GM12801 (cell line): ENCODE data around the gene MAML2.

ENCODE experiments used
- TF ChIP-seq, protein P1 (sequence below): IDR thresholded peaks from one replicate; pipeline ENCODE4 v1.5.1; 2011; ENCODE audit warnings: control low read depth; ENCODE audit not compliant: insufficient read length; ENCODE audit errors: extremely low read depth

MAML2 gene

DNA sequence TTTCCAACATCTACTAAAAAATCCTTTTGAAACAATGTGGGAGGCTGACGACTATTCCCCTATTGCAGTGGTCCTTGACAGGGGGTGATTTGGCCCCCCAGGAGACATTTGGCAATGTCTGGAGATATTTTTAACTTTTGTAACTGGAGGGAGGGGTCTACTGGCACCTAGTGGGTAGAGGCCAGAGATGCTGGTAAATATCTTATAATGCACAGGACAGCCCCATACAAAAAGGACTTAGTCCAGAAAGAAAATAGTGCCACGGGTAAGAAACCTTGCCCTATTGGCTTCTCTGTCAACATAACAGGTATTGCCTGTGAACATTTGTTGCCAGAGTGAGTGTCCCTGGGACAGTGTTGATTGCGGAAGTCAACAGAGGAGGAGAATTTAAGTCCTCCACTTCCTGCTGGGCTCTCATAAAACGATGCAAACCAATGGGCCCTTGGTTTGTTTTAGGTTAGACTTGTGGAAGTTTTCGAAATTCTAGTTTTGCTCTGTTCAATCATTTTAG, 101.6 kb downstream of the MAML2 start:
- TF ChIP-seq, protein P1, sequence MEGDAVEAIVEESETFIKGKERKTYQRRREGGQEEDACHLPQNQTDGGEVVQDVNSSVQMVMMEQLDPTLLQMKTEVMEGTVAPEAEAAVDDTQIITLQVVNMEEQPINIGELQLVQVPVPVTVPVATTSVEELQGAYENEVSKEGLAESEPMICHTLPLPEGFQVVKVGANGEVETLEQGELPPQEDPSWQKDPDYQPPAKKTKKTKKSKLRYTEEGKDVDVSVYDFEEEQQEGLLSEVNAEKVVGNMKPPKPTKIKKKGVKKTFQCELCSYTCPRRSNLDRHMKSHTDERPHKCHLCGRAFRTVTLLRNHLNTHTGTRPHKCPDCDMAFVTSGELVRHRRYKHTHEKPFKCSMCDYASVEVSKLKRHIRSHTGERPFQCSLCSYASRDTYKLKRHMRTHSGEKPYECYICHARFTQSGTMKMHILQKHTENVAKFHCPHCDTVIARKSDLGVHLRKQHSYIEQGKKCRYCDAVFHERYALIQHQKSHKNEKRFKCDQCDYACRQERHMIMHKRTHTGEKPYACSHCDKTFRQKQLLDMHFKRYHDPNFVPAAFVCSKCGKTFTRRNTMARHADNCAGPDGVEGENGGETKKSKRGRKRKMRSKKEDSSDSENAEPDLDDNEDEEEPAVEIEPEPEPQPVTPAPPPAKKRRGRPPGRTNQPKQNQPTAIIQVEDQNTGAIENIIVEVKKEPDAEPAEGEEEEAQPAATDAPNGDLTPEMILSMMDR, result no peak

DNA sequence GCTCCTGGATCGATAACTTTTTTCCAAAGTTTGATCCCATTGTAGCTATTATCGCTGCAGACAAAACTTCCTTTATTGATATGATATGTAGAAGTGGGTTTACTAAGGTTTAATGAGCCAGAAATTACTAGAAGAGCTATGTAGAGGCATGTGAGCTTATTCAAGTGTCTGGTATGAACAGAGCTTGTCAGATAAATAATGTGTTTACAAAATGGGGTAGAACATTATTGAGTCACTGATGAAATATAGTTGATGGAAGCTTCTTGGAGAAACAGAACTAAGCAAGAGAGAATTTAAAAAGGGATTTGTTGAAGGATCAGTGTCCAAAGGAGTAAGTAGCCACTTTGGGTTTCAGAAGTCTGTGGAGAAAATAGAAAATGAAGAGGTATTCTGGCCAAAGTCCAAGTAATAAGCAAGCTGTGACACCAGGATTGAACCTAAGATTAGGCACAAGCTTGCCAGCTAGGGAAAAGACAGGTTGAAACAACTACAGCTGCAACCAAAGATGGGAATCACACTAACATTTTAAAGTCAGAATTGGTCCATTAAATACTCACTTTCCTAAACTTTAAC, 104.3 kb downstream of the MAML2 start:
- TF ChIP-seq, protein P1, result no peak

DNA sequence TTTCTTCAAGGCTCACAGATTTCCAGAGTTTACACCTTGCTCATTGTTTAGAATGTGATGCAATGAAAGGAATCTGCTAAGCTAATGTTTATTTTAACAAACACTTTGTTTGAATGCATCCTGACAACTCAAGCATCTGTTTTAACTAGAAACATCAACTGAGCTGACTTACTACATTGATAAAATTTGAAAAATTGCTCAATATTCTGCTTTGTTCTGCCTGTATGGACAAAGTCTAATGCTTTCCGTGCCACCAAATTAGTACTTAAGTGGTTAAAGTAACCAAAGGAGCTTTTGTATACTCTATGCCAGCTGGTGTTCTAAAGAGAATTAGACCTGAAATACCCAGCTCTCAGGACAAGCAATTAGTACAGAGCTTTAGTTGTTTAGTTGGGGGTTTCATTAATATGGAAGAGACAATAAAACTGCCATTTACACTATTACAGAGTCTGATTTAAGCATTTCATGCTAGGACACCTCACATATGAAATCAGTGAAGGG, 105.2 kb downstream of the MAML2 start:
- TF ChIP-seq, protein P1, result no peak

DNA sequence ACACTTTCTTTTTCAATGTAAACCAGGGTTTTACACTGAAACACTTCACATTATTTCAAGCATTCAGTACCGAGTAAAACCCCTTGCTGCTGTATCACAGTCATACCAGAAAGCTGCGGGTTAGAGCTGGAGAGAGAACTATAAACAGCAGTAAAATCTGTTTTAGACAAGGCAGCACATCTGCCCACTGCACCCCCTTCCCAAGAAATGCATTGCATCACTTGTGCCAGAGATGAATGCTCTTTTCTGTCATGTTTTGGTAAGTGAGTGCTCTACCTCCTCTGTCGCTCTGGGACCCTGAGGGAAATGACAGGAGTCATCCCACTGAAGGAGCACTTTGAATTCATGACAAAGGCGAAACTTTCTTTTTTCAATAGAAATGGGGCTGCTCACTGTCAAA, 107.2 kb downstream of the MAML2 start:
- TF ChIP-seq, protein P1, result no peak

DNA sequence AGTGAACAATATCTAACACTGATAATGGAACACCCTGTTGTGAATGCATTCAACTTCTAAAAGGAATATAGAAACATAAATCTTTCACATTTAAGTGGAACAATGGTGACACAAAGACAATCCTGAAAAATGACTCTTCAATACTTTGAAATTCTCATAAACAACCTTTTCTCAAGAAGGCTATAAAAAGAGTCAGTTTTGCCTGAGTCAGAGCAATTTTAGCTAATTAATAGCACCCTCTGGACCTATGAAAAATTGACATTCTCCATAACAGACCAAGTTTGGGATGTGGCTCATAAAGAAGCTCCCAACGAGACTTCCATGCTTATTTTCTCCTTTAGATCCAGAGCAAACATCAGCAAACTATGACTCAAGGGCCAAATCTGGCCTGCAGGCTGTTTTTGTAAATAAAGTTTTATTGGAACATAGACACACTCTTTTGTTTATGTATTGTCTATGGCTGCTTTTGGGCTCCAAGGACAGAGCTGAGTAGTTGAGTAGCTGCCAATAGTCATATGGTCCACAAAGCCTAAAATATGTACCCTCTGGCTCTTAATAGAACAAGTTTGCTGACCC, 108.0 kb downstream of the MAML2 start:
- TF ChIP-seq, protein P1, result no peak

DNA sequence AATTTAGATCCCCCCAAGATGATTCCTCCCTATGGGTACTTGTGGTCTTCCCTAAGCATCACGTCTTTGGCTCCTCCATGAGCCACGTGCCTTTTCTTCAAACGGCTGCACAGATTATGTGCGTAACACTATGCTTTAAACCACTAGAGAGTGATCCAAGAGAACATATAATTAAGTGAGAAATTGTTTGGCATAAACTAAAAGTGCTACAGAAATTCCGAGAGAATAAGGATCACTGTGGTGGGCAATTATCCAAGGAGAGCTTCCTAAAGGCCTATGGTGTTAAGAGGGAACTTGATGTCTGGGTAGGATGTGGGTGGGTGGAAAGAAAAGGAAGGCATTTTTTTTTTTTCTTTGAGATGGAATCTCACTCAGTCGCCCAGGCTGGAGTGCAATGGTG, 110.9 kb downstream of the MAML2 start:
- TF ChIP-seq, protein P1, result no peak

DNA sequence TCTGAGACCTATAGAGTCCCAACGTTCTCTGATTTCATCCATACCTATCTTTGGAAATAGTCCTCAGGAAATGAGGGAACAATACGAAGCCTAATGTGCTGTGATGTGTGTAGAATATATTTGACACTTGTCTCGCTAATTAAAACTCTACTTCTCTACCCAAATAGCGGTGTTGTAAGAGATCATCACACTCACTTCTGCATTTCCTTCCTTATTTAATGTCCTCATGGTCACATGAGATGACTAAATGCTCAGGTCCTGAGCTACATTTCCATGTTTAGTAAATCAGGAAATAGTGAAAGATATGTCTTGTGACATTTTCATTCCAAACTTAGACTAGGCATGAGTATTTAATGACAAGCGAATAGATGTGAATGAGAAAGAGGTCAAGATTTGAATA, 112.3 kb downstream of the MAML2 start:
- TF ChIP-seq, protein P1, result no peak
